Neuronal stem cell (in vitro differentiated cells): ENCODE data around the gene RRM2.
A peak's percentile ranks its signal among the peaks of the same experiment; 100 is the strongest.

Experiments used
- DNase-seq: peaks from one replicate; pipeline ENCODE4 v3.0.0-alpha.2; 2013; ENCODE audit warnings: low spot score
- H2AFZ ChIP-seq: one replicate; pipeline ENCODE4 v1.6.1; 2013; ENCODE audit warnings: mild to moderate bottlenecking, low read length, inconsistent platforms
- H2AK5ac ChIP-seq: 2 replicates; pipeline ENCODE4 v1.6.1; 2013; ENCODE audit warnings: low read depth, mild to moderate bottlenecking, inconsistent platforms, low read length, moderate library complexity, mixed read lengths
- H2BK120ac ChIP-seq: 2 replicates; pipeline ENCODE4 v1.6.1; 2013; ENCODE audit warnings: low read depth, mild to moderate bottlenecking, inconsistent platforms, low read length, moderate library complexity, mixed read lengths
- H2BK12ac ChIP-seq: one replicate; pipeline ENCODE4 v1.6.1; 2013; ENCODE audit warnings: low read length, inconsistent platforms
- H2BK15ac ChIP-seq: 2 replicates; pipeline ENCODE4 v1.6.1; 2013; ENCODE audit warnings: mild to moderate bottlenecking, low read length, inconsistent platforms, mixed read lengths
- H2BK5ac ChIP-seq: one replicate; pipeline ENCODE4 v1.6.1; 2013; ENCODE audit warnings: inconsistent platforms, mild to moderate bottlenecking, low read length, moderate library complexity
- H3K14ac ChIP-seq: one replicate; pipeline ENCODE4 v1.6.1; 2013; ENCODE audit warnings: low read length, inconsistent platforms
- H3K18ac ChIP-seq: 2 replicates; pipeline ENCODE4 v1.6.1; 2013; ENCODE audit warnings: low read length, inconsistent platforms
- H3K23ac ChIP-seq: 2 replicates; pipeline ENCODE4 v1.6.1; 2013; ENCODE audit warnings: low read depth, mild to moderate bottlenecking, mixed read lengths, low read length, inconsistent platforms; ENCODE audit not compliant: poor library complexity
- H3K27ac ChIP-seq: replicated peaks from 3 replicates; pipeline ENCODE4 v1.5.1; 2013; ENCODE audit warnings: low read length, inconsistent platforms
- H3K27me3 ChIP-seq, 3 experiments: 2 replicates each; pipeline ENCODE4 v1.6.1; 2013; ENCODE audit warnings: low read length in 3 of 3, mild to moderate bottlenecking in 2 of 3, inconsistent platforms in 1 of 3, low read depth in 1 of 3, mixed read lengths in 1 of 3, moderate library complexity in 1 of 3; ENCODE audit not compliant: control insufficient read depth in 3 of 3, insufficient read depth in 3 of 3
- H3K36me3 ChIP-seq, 2 donors: replicated peaks in 1 of 2; 2 replicates each; pipeline ENCODE4 v1.6.1; 2013; ENCODE audit warnings: low read length in 2 of 2; ENCODE audit not compliant: control insufficient read depth in 2 of 2, insufficient read depth in 2 of 2
- H3K4ac ChIP-seq: 2 replicates; pipeline ENCODE4 v1.6.1; 2013; ENCODE audit warnings: inconsistent platforms, mild to moderate bottlenecking, low read length, moderate library complexity
- H3K4me1 ChIP-seq, 2 donors: 1 replicate in 1 of 2; 2 replicates in 1 of 2; pipeline ENCODE4 v1.6.1; 2013; ENCODE audit warnings: low read length in 2 of 2, low read depth in 1 of 2; ENCODE audit not compliant: control insufficient read depth in 2 of 2, insufficient read depth in 1 of 2
- H3K4me2 ChIP-seq: one replicate; pipeline ENCODE4 v1.6.1; 2013; ENCODE audit warnings: mild to moderate bottlenecking, low read length, inconsistent platforms; ENCODE audit not compliant: insufficient read depth, poor library complexity, severe bottlenecking
- H3K4me3 ChIP-seq, 2 donors: 2 replicates each; pipeline ENCODE4 v1.5.1; 2013; ENCODE audit warnings: low read length in 2 of 2, mild to moderate bottlenecking in 2 of 2, inconsistent platforms in 1 of 2, moderate library complexity in 1 of 2
- H3K79me1 ChIP-seq: one replicate; pipeline ENCODE4 v1.6.1; 2013; ENCODE audit warnings: low read depth, mild to moderate bottlenecking, inconsistent platforms, low read length, moderate library complexity
- H3K9ac ChIP-seq: one replicate; pipeline ENCODE4 v1.6.1; 2013; ENCODE audit warnings: mild to moderate bottlenecking, low read depth, low read length, inconsistent platforms; ENCODE audit not compliant: poor library complexity
- H3K9me3 ChIP-seq, 2 donors: replicated peaks in 1 of 2; 2 replicates each; pipeline versions ENCODE3 to v1.6.1; 2013; ENCODE audit warnings: low read length in 2 of 2, mild to moderate bottlenecking in 2 of 2, inconsistent platforms in 1 of 2, low read depth in 1 of 2, mixed read lengths in 1 of 2, moderate library complexity in 1 of 2; ENCODE audit not compliant: control insufficient read depth in 2 of 2, insufficient read depth in 1 of 2
- H4K8ac ChIP-seq: one replicate; pipeline ENCODE4 v1.6.1; 2013; ENCODE audit warnings: low read depth, mild to moderate bottlenecking, inconsistent platforms, low read length, moderate library complexity
- H4K91ac ChIP-seq: one replicate; pipeline ENCODE4 v1.6.1; 2013; ENCODE audit warnings: low read length, low read depth, mild to moderate bottlenecking, inconsistent platforms; ENCODE audit not compliant: poor library complexity
- WGBS, 2 donors: extraction: QIAGEN DNeasy Blood & Tissue Kit; methylation state at CpG; one replicate each; pipeline ENCODE4 v1.1.7; 2013; ENCODE audit warnings: missing lambda C conversion rate in 2 of 2, mixed read lengths in 1 of 2; ENCODE audit not compliant: insufficient read length in 2 of 2, insufficient replicate concordance in 1 of 2; ENCODE audit errors: extremely low coverage in 2 of 2; 5-methylcytosine and 5-hydroxymethylcytosine counted together

RRM2 gene

DNA sequence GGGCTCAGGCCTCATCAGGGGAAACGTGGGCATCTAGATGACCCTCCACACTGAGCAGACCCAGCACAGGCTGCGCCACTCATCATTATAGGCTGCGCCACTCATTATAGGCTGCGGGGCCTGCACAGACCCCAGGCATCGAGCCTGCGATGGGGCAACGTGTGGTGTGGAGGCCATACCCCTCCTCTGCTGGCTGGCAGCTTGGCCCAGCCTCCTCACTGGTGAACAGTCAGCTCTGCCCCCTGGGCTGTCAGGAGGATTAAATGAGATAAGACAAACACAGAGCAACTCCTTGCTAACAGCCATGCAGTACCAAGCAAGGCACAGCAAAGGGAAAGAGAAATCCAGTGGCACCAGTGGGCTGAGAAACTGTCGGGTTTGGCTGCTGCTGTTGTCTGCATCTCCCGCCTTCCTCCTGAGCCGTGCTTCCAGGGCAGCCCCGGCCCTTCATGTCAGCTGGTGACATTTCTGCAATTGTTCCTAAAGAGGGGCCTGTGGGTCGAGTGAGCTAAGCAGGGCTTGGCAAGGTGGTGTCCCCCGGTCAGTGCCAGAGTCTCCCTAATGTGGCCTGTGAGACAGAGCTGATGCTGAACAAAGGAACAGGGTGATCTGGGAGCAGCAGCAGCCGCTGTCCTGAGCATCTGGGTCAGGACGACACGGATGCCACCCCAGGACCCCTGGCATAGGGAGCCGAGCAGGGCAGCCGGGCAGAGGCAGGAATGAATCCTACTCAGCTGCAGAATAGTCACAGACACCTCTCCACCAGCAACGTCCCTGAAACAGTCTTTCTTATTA is 48.7 kb downstream of the RRM2 start:
- Histone ChIP-seq H3K27me3 (no peaks in the 10 kb centered on the region), H3K79me1 (peaks cover 4% of the 10 kb centered on the region), H4K91ac (no peak overlapping the region), H3K27ac (no peak overlapping the region), H3K18ac (peak overlapping the region; percentile 32), H3K9ac (no peak overlapping the region), H3K9me3 (no peaks in the 10 kb centered on the region), H2BK12ac (no peak overlapping the region), H3K14ac (no peak overlapping the region), H4K8ac (no peak overlapping the region), H2BK15ac (no peak overlapping the region), H2BK5ac (no peak overlapping the region), H3K23ac (no peak overlapping the region), H2AK5ac (no peak overlapping the region), H3K4ac (no peak overlapping the region), H2BK120ac (no peak overlapping the region), H2AFZ (no peak overlapping the region), H3K36me3 (peaks cover 8 to 24% of the 10 kb centered on the region in 2 donors), H3K4me1 (peaks cover 16 to 24% of the 10 kb centered on the region in 2 donors), H3K4me2 (no peak overlapping the region), H3K4me3 (no peak overlapping the region)
- WGBS, 2 donors, result no CpG with 5 or more reads among the region's 19 CpGs
- no peak for DNase-seq

DNA sequence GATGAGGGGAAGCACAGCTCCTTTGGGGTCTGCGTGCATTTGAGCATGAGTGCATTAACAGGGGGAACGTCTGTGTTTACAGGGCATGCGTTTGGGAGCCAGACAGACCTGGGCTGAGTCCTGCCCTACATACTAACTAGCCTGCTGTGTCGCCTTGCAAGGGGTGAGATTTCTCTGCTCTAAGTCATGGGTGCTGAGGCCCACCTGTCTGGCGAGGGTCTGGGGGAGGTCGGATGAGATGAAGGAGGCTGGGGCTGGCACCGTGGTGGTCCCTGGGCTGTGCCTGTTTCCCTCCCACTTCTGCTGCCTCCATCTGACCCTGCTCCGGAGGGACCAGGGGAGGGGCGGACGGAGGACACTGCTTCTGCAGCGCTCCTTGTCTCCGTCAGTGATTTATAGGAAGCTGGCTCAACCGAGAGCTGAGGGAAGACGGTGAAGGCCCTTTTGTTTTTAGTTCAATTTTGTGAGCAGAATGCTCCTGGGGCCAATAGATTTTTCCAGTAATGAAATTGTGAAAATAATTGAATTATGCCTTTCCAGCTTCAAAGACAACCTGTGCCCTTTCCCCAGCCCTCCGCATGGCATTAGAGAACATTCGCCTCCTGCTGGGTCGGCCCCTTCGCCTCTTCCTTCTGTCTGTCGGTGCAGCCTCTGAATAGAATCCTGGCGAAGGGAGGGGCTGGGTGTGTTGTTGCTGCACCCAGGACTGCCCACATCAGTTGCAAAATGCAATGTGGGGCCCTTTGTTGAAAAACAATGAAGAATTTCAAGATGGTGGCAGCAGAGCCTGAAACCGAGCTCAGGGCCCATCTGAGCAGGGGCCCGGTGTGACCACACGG is 49.7 kb downstream of the RRM2 start:
- no peak overlapping the region for H4K8ac ChIP-seq
- H3K14ac ChIP-seq, result peak overlapping the region; percentile 14
- no peak overlapping the region for H3K4me3 ChIP-seq
- H2BK5ac ChIP-seq, result peak overlapping the region; percentile 77
- DNase-seq, result no peak
- H3K27ac ChIP-seq, result no peak overlapping the region
- peak overlapping the region; percentile 92 for H2BK15ac ChIP-seq
- H3K23ac ChIP-seq, result no peak overlapping the region
- H3K79me1 ChIP-seq, result peaks cover 4% of the 10 kb centered on the region
- H3K36me3 ChIP-seq, result peaks cover 5 to 24% of the 10 kb centered on the region in 2 donors
- H4K91ac ChIP-seq, result no peak overlapping the region
- H2AK5ac ChIP-seq, result peak overlapping the region; percentile 89
- H3K4ac ChIP-seq, result no peak overlapping the region
- H2AFZ ChIP-seq, result no peak overlapping the region
- H2BK12ac ChIP-seq, result no peak overlapping the region
- peak overlapping the region; percentile 89 for H3K18ac ChIP-seq
- H3K9ac ChIP-seq, result peak overlapping the region; percentile 68
- no CpG with 5 or more reads among the region's 23 CpGs for WGBS, 2 donors
- H3K4me2 ChIP-seq, result peak overlapping the region; percentile 2
- H3K27me3 ChIP-seq, result no peaks in the 10 kb centered on the region
- H2BK120ac ChIP-seq, result no peak overlapping the region
- H3K9me3 ChIP-seq, result no peaks in the 10 kb centered on the region
- H3K4me1 ChIP-seq, result peaks cover 16 to 24% of the 10 kb centered on the region in 2 donors

DNA sequence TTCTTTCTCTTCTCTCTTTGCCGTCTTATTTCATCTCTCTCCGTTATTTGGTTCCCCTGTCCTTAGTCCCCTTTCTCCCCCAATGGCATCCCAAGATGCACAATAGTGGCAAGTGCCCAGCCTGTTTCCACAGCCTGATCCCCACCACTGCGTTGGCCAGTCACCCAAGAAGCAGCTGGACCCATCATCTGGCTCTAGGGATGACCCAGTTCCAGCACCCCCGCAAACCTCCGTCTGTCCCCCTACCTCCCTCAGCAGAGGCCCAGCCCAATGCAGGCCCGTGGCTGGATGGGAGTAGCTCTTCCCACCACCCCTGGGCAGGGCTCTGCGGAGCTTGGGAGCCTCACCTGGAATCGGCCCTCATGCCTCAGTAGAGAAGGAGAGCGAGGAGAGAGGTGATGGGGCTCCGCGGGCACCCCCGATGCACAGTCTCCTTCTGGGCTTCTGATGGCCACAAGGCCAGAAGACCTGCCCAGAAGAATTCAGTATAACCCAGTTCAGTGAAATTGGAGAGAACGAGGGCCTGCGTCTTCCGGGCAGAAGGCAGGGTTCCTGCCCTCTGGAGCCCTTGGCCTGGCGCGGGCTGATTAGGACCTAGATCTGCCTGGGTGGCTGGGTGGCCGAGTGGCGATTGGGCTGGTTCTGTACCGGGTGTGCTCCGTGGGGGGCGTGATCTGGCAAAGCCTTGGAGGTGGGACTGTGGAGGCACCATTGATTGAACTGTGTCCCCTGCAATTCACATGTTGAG is 50.9 kb downstream of the RRM2 start:
- Histone ChIP-seq H3K79me1 (peaks cover 4% of the 10 kb centered on the region), H2AFZ (no peak overlapping the region), H3K4me2 (no peak overlapping the region), H2BK12ac (peak overlapping the region; percentile 10), H3K36me3 (peaks cover 5 to 27% of the 10 kb centered on the region in 2 donors), H2AK5ac (no peak overlapping the region), H3K23ac (no peak overlapping the region), H2BK15ac (no peak overlapping the region), H3K9me3 (peaks cover 0 to under 1% of the 10 kb centered on the region in 2 donors), H3K4ac (no peak overlapping the region), H3K18ac (no peak overlapping the region), H4K91ac (no peak overlapping the region), H3K9ac (no peak overlapping the region), H3K4me3 (no peak overlapping the region), H4K8ac (no peak overlapping the region), H2BK5ac (no peak overlapping the region), H3K4me1 (peaks cover 16 to 24% of the 10 kb centered on the region in 2 donors), H3K27me3 (no peaks in the 10 kb centered on the region), H3K27ac (no peak overlapping the region), H2BK120ac (no peak overlapping the region), H3K14ac (peak overlapping the region; percentile 38)
- WGBS, 2 donors, result no CpG with 5 or more reads among the region's 22 CpGs
- no peak for DNase-seq
